KOPT-K1 (cell line): ENCODE results near the gene LDB2.

Experiments
- H3K27ac ChIP-seq: fragments of 200-600 bp; sonication (generic); 2 replicates; pipeline ENCODE4 v1.5.1; 2016; ENCODE audit warnings: antibody characterized with exemption, mild to moderate bottlenecking, low read depth, low read length; ENCODE audit not compliant: poor library complexity, severe bottlenecking
- H3K36me3 ChIP-seq: fragments of 200-600 bp; sonication (generic); 2 replicates; pipeline ENCODE4 v1.5.1; 2017; ENCODE audit warnings: antibody characterized with exemption, mild to moderate bottlenecking, low read length, moderate library complexity; ENCODE audit not compliant: insufficient read depth
- H3K9me3 ChIP-seq: fragments of 200-600 bp; sonication (generic); 2 replicates; pipeline ENCODE4 v1.5.1; 2017; ENCODE audit warnings: antibody characterized with exemption, low read length, mild to moderate bottlenecking; ENCODE audit not compliant: insufficient read depth, poor library complexity, severe bottlenecking

Gene LDB2

DNA sequence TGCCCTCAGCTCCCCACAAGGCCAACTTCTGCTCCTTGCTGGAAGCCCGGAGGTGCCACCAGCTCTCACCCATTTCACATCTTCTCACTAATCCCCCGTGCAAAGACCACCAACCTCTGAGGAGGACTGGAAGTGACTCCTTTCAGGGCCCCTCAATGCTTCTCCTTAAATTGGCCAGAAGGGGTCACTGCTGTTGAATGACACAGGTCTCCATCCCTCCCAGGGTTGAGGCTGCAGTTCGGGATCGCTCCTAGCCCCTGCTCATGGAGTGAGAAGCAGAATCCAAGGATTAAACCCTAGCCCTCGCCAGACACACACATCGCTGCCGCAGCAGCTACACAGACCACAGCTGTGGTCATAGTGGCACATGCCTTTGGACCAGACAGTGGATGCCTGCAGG, 392.7 kb downstream of the LDB2 start:
- Histone ChIP-seq H3K9me3 (peaks cover 5% of the 10 kb centered on the region), H3K36me3 (no peaks in the 10 kb centered on the region), H3K27ac (no peak overlapping the region)

DNA sequence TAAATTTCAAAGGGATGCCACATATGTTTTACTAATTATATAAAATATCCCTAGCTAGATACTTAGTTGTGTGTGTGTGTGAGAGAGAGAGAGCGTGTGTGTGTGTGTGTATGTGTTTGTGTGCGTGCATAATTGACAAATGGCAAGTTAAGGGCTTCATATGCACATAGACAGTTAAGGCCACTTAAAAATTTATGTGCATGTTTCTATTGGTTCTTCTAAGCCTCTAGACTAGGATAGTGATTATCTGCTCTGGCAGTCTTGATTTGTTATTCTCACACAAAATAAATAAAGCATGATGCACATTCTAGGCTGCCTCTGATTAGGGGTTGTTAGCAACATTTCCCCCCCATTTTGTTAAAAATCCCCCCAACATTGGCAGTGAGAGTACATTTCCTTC, 393.2 kb downstream of the LDB2 start:
- no peak overlapping the region for H3K27ac ChIP-seq
- no peaks in the 10 kb centered on the region for H3K36me3 ChIP-seq
- peaks cover 5% of the 10 kb centered on the region for H3K9me3 ChIP-seq

DNA sequence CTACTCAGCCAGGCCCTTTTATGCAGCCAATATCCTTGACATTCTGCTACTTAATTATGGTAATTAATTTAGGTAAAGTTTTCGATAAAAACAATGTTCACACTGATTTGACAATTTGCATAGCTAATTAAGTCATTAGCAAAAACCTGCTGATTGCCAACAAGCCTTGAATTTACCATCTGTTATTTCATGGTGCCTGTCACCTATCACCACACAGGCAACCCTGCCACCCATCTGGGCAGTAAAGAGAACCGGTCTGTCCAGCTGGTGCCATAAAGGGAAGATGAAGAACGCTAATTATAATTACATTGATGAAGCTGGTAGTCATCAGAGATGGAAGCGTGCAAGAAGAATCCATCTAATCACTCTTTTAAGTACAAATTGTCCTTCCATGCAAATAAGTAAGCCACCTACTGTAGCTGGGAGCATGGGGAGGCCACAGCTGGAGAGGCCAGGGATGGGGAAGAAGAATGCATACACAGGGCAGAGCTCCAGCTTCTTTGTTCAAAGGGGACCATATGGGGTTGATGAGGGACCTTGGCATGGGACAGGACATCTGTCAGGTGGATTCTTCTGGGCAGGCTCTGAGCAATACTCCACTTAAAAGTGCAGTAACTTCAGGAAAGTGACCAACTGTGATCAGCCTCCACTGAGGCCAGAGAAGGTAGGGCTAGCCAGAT, 394.9 kb downstream of the LDB2 start:
- no peaks in the 10 kb centered on the region for H3K9me3 ChIP-seq
- H3K36me3 ChIP-seq, result no peaks in the 10 kb centered on the region
- H3K27ac ChIP-seq, result no peak overlapping the region

DNA sequence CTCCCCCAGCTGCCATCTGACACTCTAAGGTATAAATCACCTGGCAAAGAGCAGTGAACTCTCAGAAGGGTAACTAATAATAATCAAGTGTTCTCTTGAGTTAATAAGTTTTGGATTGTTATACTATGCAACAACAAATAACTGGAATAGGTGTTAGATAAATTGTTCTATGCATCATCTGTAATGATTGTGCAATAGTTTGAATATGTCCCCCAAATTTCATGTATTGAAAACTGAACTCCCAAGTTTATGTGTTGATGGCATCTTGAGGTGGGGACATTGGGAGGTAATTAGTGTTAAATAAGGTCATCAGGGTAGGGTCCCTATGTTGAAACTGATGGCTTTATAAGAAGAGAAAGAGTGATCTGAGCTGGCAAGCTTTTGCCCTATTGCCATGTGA, 399.5 kb downstream of the LDB2 start:
- no peaks in the 10 kb centered on the region for H3K9me3 ChIP-seq
- H3K36me3 ChIP-seq, result no peaks in the 10 kb centered on the region
- H3K27ac ChIP-seq, result no peak overlapping the region

DNA sequence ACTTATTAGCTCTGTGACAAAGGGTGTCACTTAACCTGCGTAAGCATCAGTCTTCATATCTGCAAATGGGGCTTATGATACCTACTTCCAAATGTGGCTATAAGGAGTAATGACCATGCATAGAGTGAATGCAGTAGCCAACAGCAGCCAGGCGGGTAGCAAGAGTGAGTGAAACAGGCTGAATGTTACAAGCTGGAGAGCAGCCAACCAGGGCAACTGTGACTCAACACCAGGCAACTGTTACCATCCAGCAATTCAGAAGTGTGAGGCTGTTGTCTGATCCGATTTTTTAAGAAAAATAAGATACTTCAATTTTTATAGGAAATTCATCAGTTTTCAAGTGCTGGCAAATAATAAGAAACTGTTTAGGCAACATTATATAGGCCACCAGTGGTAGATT, 401.9 kb downstream of the LDB2 start:
- Histone ChIP-seq H3K36me3 (no peaks in the 10 kb centered on the region), H3K27ac (no peak overlapping the region), H3K9me3 (no peaks in the 10 kb centered on the region)

DNA sequence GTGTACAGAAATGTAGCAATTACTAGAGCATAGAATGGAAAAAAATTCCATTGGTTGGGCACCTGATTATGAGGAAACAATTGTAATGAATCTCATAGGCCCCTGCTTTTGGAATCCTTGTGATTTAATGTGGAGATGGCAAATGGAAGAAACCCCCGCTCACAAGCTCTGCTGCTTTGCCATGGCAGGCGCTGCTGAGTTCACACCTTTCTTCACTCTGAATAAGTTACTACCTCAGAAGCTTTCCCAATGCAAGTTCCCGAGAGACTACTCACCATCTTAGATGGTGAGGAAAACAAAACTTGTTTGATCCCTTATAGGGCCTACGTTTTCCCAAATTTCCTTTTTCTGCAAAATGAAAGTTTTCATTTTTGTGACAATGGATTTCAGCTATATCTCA, 405.6 kb downstream of the LDB2 start:
- Histone ChIP-seq H3K27ac (no peak overlapping the region), H3K36me3 (no peaks in the 10 kb centered on the region), H3K9me3 (no peaks in the 10 kb centered on the region)

DNA sequence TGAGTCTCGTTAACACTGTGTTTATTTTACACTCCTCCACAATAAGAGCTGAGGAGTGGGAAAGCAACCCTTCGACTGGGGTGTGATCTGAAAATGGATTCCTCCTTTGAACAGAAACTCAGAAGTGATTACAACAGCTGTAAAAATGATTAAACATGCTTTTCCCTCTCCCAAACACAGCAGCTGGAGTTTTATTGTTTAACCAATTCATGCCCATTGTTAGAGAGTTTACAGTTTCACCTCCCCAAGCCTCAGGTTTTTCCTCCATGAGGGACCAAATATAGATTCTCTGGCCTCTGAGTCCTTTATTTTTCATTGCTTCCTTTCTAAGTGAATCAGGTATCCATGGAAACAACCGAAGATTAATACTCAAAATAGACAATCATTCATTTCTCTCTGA, 409.2 kb downstream of the LDB2 start:
- no peak overlapping the region for H3K27ac ChIP-seq

DNA sequence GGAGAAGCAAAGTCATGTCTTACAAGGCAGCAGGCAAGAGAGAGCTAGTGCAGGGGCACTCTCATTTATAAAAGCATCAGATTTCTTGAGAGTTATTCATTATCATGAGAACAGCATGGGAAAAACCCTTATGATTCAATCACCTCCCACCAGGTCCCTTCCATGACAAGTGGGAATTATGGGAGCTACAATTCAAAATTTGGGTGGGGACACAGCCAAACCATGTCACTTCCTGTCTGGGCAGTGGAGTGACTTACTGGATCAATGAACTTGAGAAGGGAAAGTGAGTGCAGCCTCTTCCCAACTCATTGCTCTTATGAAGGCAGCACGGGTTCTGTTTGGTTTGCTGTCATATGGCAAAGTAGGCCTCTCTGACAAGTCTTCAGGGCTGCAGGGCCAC, 410.4 kb downstream of the LDB2 start:
- H3K36me3 ChIP-seq, result no peaks in the 10 kb centered on the region
- H3K9me3 ChIP-seq, result no peaks in the 10 kb centered on the region
- no peak overlapping the region for H3K27ac ChIP-seq

More for the DNA sequence above, 409.2 kb downstream of the LDB2 start:
- H3K36me3 ChIP-seq, result no peaks in the 10 kb centered on the region
- H3K9me3 ChIP-seq, result no peaks in the 10 kb centered on the region

DNA sequence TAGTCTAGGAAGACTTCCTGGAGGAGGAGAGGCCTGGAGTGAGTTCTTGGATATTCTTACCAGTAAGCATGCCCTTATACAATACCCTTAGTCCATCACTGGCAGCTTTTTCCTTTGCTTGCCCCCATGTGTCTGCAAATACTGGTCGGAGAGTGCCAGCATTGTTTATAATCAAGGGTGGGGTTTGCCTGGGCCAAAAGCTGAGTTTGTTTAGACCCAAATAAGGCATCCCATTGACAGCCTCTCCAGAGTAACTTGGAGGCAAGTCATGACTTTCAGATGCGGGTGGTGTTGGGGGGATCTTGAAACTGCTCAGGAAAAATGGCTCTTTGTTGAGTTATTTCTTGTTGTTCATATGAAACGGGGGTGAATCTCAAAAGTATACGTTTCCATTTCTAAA, 413.7 kb downstream of the LDB2 start:
- no peak overlapping the region for H3K27ac ChIP-seq

DNA sequence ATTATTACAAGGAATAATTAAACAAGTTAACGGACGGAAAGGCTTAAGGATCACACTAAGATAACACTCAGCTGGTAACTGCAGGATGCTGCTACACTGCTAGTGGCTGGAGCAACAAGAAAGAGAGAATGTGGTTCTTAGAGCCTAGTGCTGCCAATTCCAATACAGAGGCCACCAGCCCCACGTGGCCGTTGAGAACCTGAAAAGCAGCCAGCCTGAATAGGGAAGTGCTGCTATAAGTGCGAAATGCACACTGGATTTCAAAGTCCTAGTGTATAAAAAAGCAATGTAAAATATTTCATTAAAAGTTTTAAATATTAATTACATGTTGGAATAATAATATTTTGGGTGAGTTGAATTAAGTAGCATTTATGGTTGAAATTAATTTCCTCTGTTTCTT, 414.9 kb downstream of the LDB2 start:
- Histone ChIP-seq H3K27ac (no peak overlapping the region), H3K9me3 (no peaks in the 10 kb centered on the region), H3K36me3 (no peaks in the 10 kb centered on the region)

More for the DNA sequence above, 413.7 kb downstream of the LDB2 start:
- Histone ChIP-seq H3K9me3 (no peaks in the 10 kb centered on the region), H3K36me3 (no peaks in the 10 kb centered on the region)

DNA sequence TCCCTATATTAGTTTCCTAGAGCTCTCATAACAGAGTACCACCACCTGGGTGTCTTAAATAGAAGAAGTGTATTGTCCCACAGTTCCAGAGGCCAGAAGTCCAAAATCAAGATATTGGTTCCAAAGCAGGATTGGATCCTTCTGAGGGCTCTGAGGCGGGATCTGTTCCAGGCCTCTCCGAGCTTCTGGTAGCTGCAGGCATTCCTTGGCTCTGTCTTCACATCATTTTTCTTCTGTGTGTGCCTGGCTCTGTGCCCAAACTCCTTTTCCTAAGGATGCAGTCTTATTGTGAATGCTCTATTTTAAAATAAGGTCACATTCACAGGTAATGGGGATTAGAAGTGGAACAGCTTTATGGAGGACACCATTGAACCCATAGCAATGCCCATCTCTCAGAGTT, 418.4 kb downstream of the LDB2 start:
- Histone ChIP-seq H3K27ac (no peak overlapping the region), H3K36me3 (no peaks in the 10 kb centered on the region), H3K9me3 (no peaks in the 10 kb centered on the region)

DNA sequence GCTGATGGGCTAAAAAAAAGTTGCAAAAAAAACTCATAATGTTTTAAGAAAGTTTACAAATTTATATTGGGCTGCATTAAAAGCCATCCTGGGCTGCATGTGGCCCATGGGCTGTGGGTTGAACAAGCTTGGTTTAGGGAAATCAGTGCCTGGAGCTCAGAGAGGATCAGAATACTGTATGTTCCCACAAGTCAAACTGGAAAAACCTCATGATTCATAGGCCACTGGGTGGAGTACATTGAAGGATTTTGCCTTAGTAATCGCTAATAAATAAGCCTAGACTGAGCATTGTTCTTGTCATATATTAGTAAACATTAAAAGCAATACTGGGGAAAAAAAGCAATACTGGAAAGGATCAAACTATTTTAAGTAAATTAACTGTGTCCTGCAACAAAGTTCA, 425.9 kb downstream of the LDB2 start:
- no peaks in the 10 kb centered on the region for H3K36me3 ChIP-seq
- no peak overlapping the region for H3K27ac ChIP-seq
- peaks cover 7% of the 10 kb centered on the region for H3K9me3 ChIP-seq

DNA sequence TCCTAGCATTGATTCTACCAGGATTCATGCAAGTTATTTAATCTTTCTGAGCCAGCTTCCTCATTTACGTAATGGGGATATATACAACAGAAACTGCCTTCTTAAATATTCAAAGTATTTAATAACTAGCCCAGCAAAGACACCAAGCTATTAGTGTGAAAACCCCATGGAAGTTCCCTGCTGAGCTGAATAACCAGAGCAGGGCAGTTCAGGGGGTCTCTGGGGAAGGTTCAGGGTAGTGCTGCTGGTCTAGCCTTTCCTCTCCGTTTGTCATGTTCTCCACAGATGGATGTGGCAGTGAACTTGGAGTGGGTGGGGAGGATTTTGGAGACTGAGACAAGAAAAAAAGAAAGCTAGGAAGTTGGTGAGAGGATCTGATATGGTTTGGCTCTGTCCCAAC, 431.4 kb downstream of the LDB2 start:
- H3K9me3 ChIP-seq, result no peaks in the 10 kb centered on the region
- H3K27ac ChIP-seq, result no peak overlapping the region
- no peaks in the 10 kb centered on the region for H3K36me3 ChIP-seq

DNA sequence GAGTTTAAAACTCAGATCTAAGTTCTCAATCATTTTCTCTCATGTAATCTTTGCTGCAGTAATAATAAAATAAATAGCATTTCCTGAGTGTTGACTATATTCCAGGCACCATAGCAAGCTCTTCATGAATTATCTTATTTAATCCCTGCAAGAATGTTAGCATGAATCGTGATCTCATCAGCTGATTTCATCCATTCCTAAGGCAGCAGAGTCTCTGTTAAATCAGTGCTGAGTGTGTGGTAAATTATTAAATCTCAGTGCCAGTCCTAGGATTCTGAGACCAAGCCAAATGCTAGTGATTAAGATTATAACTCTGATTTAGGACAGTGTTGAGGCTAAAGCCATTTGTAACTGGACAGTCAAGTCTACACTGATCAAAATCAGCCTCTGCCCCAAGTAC, 431.9 kb downstream of the LDB2 start:
- Histone ChIP-seq H3K36me3 (no peaks in the 10 kb centered on the region), H3K27ac (no peak overlapping the region), H3K9me3 (no peaks in the 10 kb centered on the region)

DNA sequence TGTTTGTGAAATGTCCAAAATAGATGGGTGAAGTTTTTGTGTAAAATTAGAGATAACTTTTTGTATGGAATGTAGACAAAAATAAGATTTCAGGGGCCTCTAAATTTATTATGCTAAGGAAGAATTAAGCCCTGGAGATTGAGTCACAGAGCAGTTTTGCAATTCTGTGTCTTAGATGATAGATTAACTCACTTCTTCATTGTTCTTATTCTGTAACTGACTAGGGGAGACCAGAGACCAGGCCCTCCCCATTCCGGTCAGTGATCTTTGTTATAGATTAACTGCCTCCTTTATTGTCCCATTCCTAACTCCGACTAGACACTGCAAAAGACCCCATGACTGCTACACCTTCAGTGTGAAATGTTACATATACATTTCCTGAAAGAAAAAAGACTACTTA, 433.8 kb downstream of the LDB2 start:
- Histone ChIP-seq H3K9me3 (no peaks in the 10 kb centered on the region), H3K36me3 (no peaks in the 10 kb centered on the region), H3K27ac (no peak overlapping the region)

DNA sequence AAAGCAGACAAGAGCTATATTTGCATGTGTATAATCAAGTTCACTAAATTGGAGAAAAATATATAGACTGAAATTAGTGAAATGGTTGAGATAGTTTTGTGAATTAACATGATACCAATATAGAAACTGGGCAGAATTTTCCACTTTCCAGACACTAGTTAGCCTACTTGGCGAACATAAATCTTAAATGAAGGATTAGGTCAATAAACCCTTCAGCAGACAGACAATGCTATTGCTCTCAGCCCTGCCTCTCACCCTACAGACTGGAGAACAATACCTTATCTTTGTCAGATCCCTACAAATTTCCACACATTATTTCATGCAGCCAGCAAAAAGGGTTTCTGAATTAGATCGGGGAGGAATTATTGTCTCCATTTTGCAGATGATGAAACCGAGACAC, 435.8 kb downstream of the LDB2 start:
- Histone ChIP-seq H3K9me3 (no peaks in the 10 kb centered on the region), H3K27ac (no peak overlapping the region), H3K36me3 (no peaks in the 10 kb centered on the region)
